Right ventricle myocardium superior (tissue), 1 donor: ENCODE measurements around the gene CORO2A. TPM values are rescaled to one million over a fixed set of nuclear protein-coding genes. Genes with fewer than 3 reads are reported as not detected.
"Not testable (repeated sequence)": the region's sequence is repeated elsewhere in the genome, so short reads cannot be mapped to it uniquely, and the experiment has no call there.

Experiments used
- ATAC-seq: fragments of 200-7000 bp; cut with Tn5 transposase; one replicate; pipeline ENCODE4 v1.9.1; 2020; ENCODE audit warnings: mild to moderate bottlenecking; ENCODE audit not compliant: poor library complexity
- DNase-seq: peaks from one replicate; pipeline ENCODE4 v3.0.0-alpha.2; 2020
- intact Hi-C: fragments of 100-400 bp; cut with DNase I; formaldehyde crosslinking; loops from one replicate; pipeline ENCODE4 v1.11.2; 2022
- microRNA-seq: library from miRNA; unstranded; fragments of <30 nt; microRNA quantifications from one replicate; pipeline ENCODE4 v1.2.0, GENCODE V29; 2020
- total RNA-seq: library from RNA; stranded (reverse); fragmentation: NEBNext Ultra II Directional; extraction: Animal tissue kit (Norgen Biotek cat#: 25700); gene quantifications from one replicate; pipeline ENCODE4 v1.2.1, GENCODE V29; 2021
- donor health status: DM: no; HTN: yes; CAD: no; lungs with severe emphysema.

CORO2A gene
- total RNA-seq, 1 donor from 2014 or later = 0.30 TPM

GRCh38 chr9:98083061-98083501 lies 109.4 kb downstream of the CORO2A start:
- no peak for DNase-seq
- intact Hi-C loops = no loop called here
- peak; percentile 61 for ATAC-seq

DNA sequence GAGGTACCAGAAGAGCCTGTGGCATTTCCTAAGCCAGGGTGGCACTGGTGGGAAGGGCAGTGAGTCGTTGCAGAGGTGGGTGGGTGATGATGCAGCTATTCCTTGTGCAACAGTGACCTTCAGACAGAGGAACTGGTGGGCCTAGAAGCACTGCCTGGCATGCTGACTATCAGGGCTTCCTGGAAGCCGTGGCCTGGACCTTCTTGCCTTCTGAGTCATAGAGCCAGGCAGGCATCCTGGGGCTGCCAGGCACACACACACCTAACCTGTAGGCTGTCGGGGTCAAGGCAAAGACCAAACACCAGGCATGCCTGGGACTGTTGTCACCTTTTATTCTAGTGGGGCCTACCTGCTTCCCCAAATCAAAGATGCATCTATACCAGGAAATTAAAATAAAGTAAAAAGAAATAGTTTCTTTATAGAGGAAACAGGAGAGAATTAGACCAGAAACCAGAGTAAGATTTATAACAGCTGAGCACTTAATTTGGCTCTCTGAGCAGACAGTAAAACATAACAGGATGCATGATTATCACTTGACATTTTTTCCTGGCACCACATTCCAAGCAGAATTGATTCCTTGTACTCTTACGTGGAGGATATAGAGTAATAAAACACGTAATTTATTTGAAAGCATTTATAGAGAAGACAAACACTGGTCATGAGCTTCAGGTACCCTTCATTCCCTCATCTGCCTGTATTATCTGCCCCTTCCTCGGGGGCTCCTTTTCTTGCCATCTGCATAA lies 110.8 kb downstream of the CORO2A start:
- DNase-seq (no peak), ATAC-seq (no peak)
- intact Hi-C loops = no loop called here

DNA sequence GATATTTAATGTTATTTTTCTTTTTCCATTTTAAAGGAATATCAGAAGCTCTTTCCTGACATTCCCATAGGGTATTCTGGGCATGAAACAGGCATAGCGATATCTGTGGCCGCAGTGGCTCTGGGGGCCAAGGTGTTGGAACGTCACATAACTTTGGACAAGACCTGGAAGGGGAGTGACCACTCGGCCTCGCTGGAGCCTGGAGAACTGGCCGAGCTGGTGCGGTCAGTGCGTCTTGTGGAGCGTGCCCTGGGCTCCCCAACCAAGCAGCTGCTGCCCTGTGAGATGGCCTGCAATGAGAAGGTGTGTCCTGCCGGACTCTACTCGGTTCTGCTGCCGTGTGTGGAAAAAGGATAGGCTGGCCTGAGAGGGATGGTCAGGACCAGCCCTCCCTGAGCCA lies 111.7 kb downstream of the CORO2A start:
- ATAC-seq = no peak
- no peak for DNase-seq
- intact Hi-C loops = no loop called here

GRCh38 chr9:98080326-98080725 lies 112.1 kb downstream of the CORO2A start:
- no peak for DNase-seq
- intact Hi-C loops = no loop called here
- no peak for ATAC-seq

DNA sequence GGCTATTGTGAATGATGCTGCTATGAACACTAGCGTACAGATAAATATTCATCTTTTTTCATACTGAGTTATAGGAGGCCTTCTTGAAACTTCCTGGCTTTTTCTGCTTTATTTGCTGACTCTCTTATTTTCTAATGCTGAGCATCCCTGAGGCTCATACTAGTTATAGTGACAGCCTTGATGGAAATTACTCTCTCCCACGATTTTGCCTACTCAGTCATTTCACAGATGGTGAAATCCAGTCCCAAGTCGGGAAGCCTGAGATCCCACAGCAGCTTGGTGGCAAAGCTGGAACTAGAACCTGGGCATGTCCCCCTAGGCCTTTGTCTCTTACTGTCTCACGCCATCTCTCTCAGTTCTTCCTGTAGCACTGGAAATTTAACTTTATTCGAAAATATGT lies 113.5 kb downstream of the CORO2A start:
- ATAC-seq (no peak), DNase-seq (no peak)
- intact Hi-C loops = no loop called here

GRCh38 chr9:98076514-98076890 lies 115.9 kb downstream of the CORO2A start:
- intact Hi-C loops = not testable (repeated sequence)

DNA sequence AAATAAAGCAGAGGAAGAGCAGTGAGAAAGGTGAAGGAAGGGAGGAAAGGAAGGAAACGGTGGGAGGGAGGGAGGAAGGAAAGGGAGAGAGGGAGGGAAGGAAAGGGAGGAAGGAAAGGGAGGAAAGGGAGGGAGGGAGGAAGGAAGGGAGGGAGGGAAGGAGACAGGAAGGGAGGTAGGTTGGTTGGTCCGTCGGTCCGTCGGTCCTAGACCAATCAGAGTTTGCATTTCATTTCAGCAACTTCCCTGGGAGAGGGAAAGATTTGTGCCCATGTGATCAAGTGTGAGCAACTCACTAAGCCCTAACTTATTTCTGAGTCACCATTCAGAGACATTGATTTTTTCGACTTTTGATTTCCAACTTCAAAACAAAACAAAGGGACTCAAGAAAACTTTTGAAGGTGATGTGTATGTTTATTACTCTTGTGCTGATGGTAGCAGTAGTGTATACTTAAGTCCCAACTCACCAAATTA lies 117.1 kb downstream of the CORO2A start:
- DNase-seq (no peak), ATAC-seq (peak; percentile 39)
- intact Hi-C loops = no loop called here

More at GRCh38 chr9:98076514-98076890, 115.9 kb downstream of the CORO2A start:
- ATAC-seq, DNase-seq: not testable (repeated sequence)

GRCh38 chr9:98074115-98074990 lies 118.1 kb downstream of the CORO2A start:
- DNase-seq (peak; percentile 60), ATAC-seq (peak; percentile 70)
- intact Hi-C loops = no loop called here

- intact Hi-C loops = no loop called here
- DNase-seq = no peak
- no peak for ATAC-seq
These were observed 120.7 kb downstream of the CORO2A start for GRCh38 chr9:98071737-98072136.

Small RNA genes within 50 kb of the gene (microRNA-seq; reads per million reads assigned to microRNA genes)
- not detected for gene MIR6854

Other genes starting within 250 kb of the CORO2A start
- gene ANP32B, start 209.3 kb downstream of the CORO2A start, total RNA-seq = 47.0 TPM
- 33.4 TPM for gene NANS, start 135.9 kb downstream of the CORO2A start, total RNA-seq
- 4.9 TPM for gene TRIM14, start 73.4 kb downstream of the CORO2A start, total RNA-seq
- gene TBC1D2, start 63.0 kb upstream of the CORO2A start, total RNA-seq = 2.0 TPM